HepG2 (cell line): ENCODE data around the gene TK1. TPM values are rescaled to one million over a fixed set of nuclear protein-coding genes. Genes with fewer than 3 reads are reported as not detected.

ENCODE experiments used
- IKZF4 ChIP-seq: sonication (generic); formaldehyde crosslinking; IDR thresholded peaks from 2 replicates; pipeline ENCODE4 v1.5.1; 2020; ENCODE audit warnings: borderline replicate concordance, mild to moderate bottlenecking, low read depth, missing genetic modification reagents; ENCODE audit errors: not compliant biosample characterization
- KDM5A ChIP-seq: fragments of 200-600 bp; sonication (generic); IDR thresholded peaks from 2 replicates; pipeline ENCODE4 v1.7.0; 2018; ENCODE audit warnings: antibody characterized with exemption, mild to moderate bottlenecking, low read length, borderline replicate concordance
- KLF13 ChIP-seq: sonication (generic); formaldehyde crosslinking; IDR thresholded peaks from 2 replicates; pipeline ENCODE4 v1.4.0; 2020; ENCODE audit warnings: mild to moderate bottlenecking, missing genetic modification reagents
- MEIS1 ChIP-seq: sonication (generic); formaldehyde crosslinking; IDR thresholded peaks from 2 replicates; pipeline ENCODE4 v1.9.0; 2021; ENCODE audit warnings: mild to moderate bottlenecking, missing genetic modification reagents, moderate library complexity, borderline replicate concordance
- MYC ChIP-seq: sonication (generic); formaldehyde crosslinking; IDR thresholded peaks from 2 replicates; pipeline ENCODE4 v1.9.0; 2021; ENCODE audit warnings: missing genetic modification reagents, borderline replicate concordance
- NFKB2 ChIP-seq: sonication (generic); formaldehyde crosslinking; IDR thresholded peaks from 2 replicates; pipeline ENCODE4 v1.4.0; 2020; ENCODE audit warnings: missing genetic modification reagents, borderline replicate concordance
- PITX1 ChIP-seq: sonication (generic); formaldehyde crosslinking; IDR thresholded peaks from 2 replicates; pipeline ENCODE4 v1.5.1; 2020; ENCODE audit warnings: mild to moderate bottlenecking, missing genetic modification reagents
- SALL2 ChIP-seq: sonication (generic); formaldehyde crosslinking; IDR thresholded peaks from 2 replicates; pipeline ENCODE4 v1.8.1; 2023; ENCODE audit warnings: mild to moderate bottlenecking, missing genetic modification reagents, inconsistent platforms
- TOPORS ChIP-seq: sonication (generic); formaldehyde crosslinking; IDR thresholded peaks from 2 replicates; pipeline ENCODE4 v1.8.0; 2023; ENCODE audit warnings: mild to moderate bottlenecking, missing genetic modification reagents
- YEATS2 ChIP-seq: sonication (generic); formaldehyde crosslinking; IDR thresholded peaks from 2 replicates; pipeline ENCODE4 v1.4.0; 2020; ENCODE audit warnings: missing genetic modification reagents, borderline replicate concordance
- ZFAT ChIP-seq: sonication (generic); formaldehyde crosslinking; conservative IDR thresholded peaks from 2 replicates; pipeline ENCODE4 v1.8.1; 2023; ENCODE audit warnings: missing genetic modification reagents, inconsistent platforms
- ZFP1 ChIP-seq: IDR thresholded peaks from 2 replicates; pipeline ENCODE4 v1.6.1; 2016
- ZIK1 ChIP-seq: sonication (generic); formaldehyde crosslinking; IDR thresholded peaks from 2 replicates; pipeline ENCODE4 v1.5.0; 2020; ENCODE audit warnings: mild to moderate bottlenecking, low read depth, missing genetic modification reagents, borderline replicate concordance
- ZNF292 ChIP-seq: sonication (generic); formaldehyde crosslinking; IDR thresholded peaks from 2 replicates; pipeline ENCODE4 v1.8.1; 2022; ENCODE audit warnings: mild to moderate bottlenecking, low read depth, missing genetic modification reagents, borderline replicate concordance
- ZNF350 ChIP-seq: sonication (generic); formaldehyde crosslinking; IDR thresholded peaks from 2 replicates; pipeline ENCODE4 v1.4.0; 2020; ENCODE audit warnings: mild to moderate bottlenecking, low read depth, missing genetic modification reagents, borderline replicate concordance
- ZNF432 ChIP-seq: sonication (generic); formaldehyde crosslinking; IDR thresholded peaks from 2 replicates; pipeline ENCODE4 v1.5.0; 2020; ENCODE audit warnings: missing genetic modification reagents, mild to moderate bottlenecking, borderline replicate concordance
- ZNF510 ChIP-seq: sonication (generic); formaldehyde crosslinking; IDR thresholded peaks from 2 replicates; pipeline ENCODE4 v1.4.0; 2020; ENCODE audit warnings: low read depth, mild to moderate bottlenecking, missing genetic modification reagents
- ZNF564 ChIP-seq: sonication (generic); formaldehyde crosslinking; IDR thresholded peaks from 2 replicates; pipeline ENCODE4 v1.8.1; 2023; ENCODE audit warnings: mild to moderate bottlenecking, missing genetic modification reagents
- ZNF567 ChIP-seq: sonication (generic); formaldehyde crosslinking; IDR thresholded peaks from 2 replicates; pipeline ENCODE4 v1.8.1; 2023; ENCODE audit warnings: mild to moderate bottlenecking, missing genetic modification reagents, borderline replicate concordance
- ZNF720 ChIP-seq: sonication (generic); formaldehyde crosslinking; IDR thresholded peaks from 2 replicates; pipeline ENCODE4 v1.4.0; 2020; ENCODE audit warnings: missing genetic modification reagents
- ZSCAN20 ChIP-seq: sonication (generic); formaldehyde crosslinking; IDR thresholded peaks from 2 replicates; pipeline ENCODE4 v1.4.0; 2020; ENCODE audit warnings: missing genetic modification reagents, mild to moderate bottlenecking, borderline replicate concordance
- polyA plus RNA-seq, 8 experiments: library from polyadenylated mRNA; depleted of rRNA in 3 of 8; stranded (reverse) in 7 of 8; unstranded in 1 of 8; fragments of >200 nt; fragmentation: Illumina TruSeq in 4 of 8; extraction: Trizol in 4 of 8; gene quantifications; 2 replicates each; pipeline versions ENCODE4 v1.2.1 to v1.2.3, GENCODE V29; 2011 to 2016; ENCODE audit warnings: low read depth in 4 of 8, missing spikeins in 1 of 8, mixed read lengths in 1 of 8; ENCODE audit not compliant: insufficient read depth in 1 of 8
- total RNA-seq, 5 experiments: library from RNA; depleted of rRNA; stranded (reverse); fragments of >200 nt; fragmentation: Illumina TruSeq; extraction: Trizol; gene quantifications; 2 replicates each; pipeline ENCODE4 v1.2.3, GENCODE V29; 2016; ENCODE audit warnings: low read depth in 1 of 5
- TF ChIP-seq, protein P1 (sequence below): sonication (generic); formaldehyde crosslinking; IDR thresholded peaks from 2 replicates; pipeline ENCODE4 v1.4.0; 2020; ENCODE audit warnings: missing genetic modification reagents
- TF ChIP-seq, protein P2 (sequence below): sonication (generic); formaldehyde crosslinking; IDR thresholded peaks from 2 replicates; pipeline ENCODE4 v1.4.0; 2020; ENCODE audit warnings: mild to moderate bottlenecking, low read depth, missing genetic modification reagents
- TF ChIP-seq, protein P3 (sequence below): IDR thresholded peaks from 2 replicates; pipeline ENCODE4 v1.6.1; 2016
- TF ChIP-seq, protein P4 (sequence below): IDR thresholded peaks from 2 replicates; pipeline ENCODE4 v1.6.1; 2016; ENCODE audit warnings: missing compliant biosample characterization, missing genetic modification reagents, borderline replicate concordance

TK1 gene
- total and polyA plus RNA-seq, 2 of the 13 experiments (the other 11 are each of a cell fraction or from before 2014, with no cell fraction given), result 45.0 to 96.0 TPM

DNA sequence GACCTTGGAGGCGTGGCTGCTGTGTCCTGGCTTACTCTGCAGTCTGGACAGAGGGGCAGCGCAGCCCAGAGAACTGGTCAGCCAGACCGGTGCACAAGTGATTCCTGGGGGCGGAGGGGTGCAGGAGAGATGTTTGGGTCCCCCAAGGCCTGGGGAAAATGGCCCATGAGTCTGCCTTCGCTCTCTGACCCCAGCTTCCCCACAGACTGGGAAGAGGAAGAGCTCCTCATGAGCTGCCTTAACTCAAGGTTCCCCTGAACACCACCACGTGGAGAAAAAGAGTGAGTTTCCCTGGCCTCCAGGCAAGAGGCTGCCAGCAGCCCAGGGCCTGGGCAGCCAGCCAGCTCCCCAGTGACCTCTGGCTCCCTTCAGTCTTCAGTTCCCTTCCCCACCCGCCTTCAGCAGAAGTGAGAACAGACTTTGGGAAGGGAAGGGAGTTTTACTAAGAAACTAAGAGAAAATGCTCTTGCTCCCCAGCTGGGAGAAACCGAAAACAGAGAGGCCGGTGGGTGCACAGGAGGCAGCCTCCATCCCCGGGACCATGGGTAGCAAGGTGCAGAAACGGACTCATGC is 42.6 kb downstream of the TK1 start (continued):
- TF ChIP-seq, protein P1, sequence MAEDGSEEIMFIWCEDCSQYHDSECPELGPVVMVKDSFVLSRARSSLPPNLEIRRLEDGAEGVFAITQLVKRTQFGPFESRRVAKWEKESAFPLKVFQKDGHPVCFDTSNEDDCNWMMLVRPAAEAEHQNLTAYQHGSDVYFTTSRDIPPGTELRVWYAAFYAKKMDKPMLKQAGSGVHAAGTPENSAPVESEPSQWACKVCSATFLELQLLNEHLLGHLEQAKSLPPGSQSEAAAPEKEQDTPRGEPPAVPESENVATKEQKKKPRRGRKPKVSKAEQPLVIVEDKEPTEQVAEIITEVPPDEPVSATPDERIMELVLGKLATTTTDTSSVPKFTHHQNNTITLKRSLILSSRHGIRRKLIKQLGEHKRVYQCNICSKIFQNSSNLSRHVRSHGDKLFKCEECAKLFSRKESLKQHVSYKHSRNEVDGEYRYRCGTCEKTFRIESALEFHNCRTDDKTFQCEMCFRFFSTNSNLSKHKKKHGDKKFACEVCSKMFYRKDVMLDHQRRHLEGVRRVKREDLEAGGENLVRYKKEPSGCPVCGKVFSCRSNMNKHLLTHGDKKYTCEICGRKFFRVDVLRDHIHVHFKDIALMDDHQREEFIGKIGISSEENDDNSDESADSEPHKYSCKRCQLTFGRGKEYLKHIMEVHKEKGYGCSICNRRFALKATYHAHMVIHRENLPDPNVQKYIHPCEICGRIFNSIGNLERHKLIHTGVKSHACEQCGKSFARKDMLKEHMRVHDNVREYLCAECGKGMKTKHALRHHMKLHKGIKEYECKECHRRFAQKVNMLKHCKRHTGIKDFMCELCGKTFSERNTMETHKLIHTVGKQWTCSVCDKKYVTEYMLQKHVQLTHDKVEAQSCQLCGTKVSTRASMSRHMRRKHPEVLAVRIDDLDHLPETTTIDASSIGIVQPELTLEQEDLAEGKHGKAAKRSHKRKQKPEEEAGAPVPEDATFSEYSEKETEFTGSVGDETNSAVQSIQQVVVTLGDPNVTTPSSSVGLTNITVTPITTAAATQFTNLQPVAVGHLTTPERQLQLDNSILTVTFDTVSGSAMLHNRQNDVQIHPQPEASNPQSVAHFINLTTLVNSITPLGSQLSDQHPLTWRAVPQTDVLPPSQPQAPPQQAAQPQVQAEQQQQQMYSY (CRISPR knock-in tag), result no peak
- TF ChIP-seq ZNF510 (CRISPR knock-in tag) (no peak), SALL2 (CRISPR knock-in tag) (0 out of 2 replicates have a peak, but pooled peaks have one; percentile 56), ZNF564 (CRISPR knock-in tag) (0 out of 2 replicates have a peak, but pooled peaks have one; percentile 23), ZSCAN20 (CRISPR knock-in tag) (no peak), MYC (CRISPR knock-in tag) (peak; percentile 47; the same call in 1 of the 2 replicates), ZFP1 (CRISPR knock-in tag) (no peak), NFKB2 (no peak; the same call in 1 of the 2 replicates), YEATS2 (CRISPR knock-in tag) (no peak), ZNF720 (CRISPR knock-in tag) (no peak), ZNF350 (peak; percentile 41; the same call in 1 of the 2 replicates), PITX1 (CRISPR knock-in tag) (no peak), ZFAT (CRISPR knock-in tag) (no peak), ZNF567 (CRISPR knock-in tag) (0 out of 2 replicates have a peak, but pooled peaks have one; percentile 15), TOPORS (CRISPR knock-in tag) (no peak), MEIS1 (CRISPR knock-in tag) (no peak), IKZF4 (CRISPR knock-in tag) (no peak), ZIK1 (CRISPR knock-in tag) (no peak), KDM5A (no peak), KLF13 (CRISPR knock-in tag) (no peak), ZNF432 (no peak), ZNF292 (CRISPR knock-in tag) (no peak)
- TF ChIP-seq, protein P2, sequence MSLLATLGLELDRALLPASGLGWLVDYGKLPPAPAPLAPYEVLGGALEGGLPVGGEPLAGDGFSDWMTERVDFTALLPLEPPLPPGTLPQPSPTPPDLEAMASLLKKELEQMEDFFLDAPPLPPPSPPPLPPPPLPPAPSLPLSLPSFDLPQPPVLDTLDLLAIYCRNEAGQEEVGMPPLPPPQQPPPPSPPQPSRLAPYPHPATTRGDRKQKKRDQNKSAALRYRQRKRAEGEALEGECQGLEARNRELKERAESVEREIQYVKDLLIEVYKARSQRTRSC (CRISPR knock-in tag), result no peak
- TF ChIP-seq, protein P3, sequence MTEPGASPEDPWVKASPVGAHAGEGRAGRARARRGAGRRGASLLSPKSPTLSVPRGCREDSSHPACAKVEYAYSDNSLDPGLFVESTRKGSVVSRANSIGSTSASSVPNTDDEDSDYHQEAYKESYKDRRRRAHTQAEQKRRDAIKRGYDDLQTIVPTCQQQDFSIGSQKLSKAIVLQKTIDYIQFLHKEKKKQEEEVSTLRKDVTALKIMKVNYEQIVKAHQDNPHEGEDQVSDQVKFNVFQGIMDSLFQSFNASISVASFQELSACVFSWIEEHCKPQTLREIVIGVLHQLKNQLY (CRISPR knock-in tag), result no peak
- TF ChIP-seq, protein P4, sequence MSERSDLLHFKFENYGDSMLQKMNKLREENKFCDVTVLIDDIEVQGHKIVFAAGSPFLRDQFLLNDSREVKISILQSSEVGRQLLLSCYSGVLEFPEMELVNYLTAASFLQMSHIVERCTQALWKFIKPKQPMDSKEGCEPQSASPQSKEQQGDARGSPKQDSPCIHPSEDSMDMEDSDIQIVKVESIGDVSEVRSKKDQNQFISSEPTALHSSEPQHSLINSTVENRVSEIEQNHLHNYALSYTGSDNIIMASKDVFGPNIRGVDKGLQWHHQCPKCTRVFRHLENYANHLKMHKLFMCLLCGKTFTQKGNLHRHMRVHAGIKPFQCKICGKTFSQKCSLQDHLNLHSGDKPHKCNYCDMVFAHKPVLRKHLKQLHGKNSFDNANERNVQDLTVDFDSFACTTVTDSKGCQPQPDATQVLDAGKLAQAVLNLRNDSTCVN (CRISPR knock-in tag), result no peak
